BLaER1 (cell line): ENCODE results near the gene CDKAL1.
"Not testable (repeated sequence)": the region's sequence is repeated elsewhere in the genome, so short reads cannot be mapped to it uniquely, and the experiment has no call there.

Experiments used
- H3K27ac ChIP-seq: shearing (Covaris generic); formaldehyde crosslinking; 2 replicates; pipeline ENCODE4 v1.8.1; 2022
- H3K27me3 ChIP-seq: shearing (Covaris generic); formaldehyde crosslinking; 2 replicates; pipeline ENCODE4 v1.8.1; 2022
- H3K36me3 ChIP-seq: shearing (Covaris generic); formaldehyde crosslinking; 2 replicates; pipeline ENCODE4 v1.8.1; 2022
- H3K4me1 ChIP-seq: shearing (Covaris generic); formaldehyde crosslinking; 2 replicates; pipeline ENCODE4 v1.8.1; 2022
- H3K4me2 ChIP-seq: shearing (Covaris generic); formaldehyde crosslinking; 2 replicates; pipeline ENCODE4 v1.8.1; 2022
- H3K4me3 ChIP-seq: shearing (Covaris generic); formaldehyde crosslinking; 2 replicates; pipeline ENCODE4 v1.8.1; 2022
- H3K9ac ChIP-seq: shearing (Covaris generic); formaldehyde crosslinking; 2 replicates; pipeline ENCODE4 v1.8.1; 2022
- H3K9me3 ChIP-seq: shearing (Covaris generic); formaldehyde crosslinking; 2 replicates; pipeline ENCODE4 v1.8.1; 2022
- H4K20me1 ChIP-seq: shearing (Covaris generic); formaldehyde crosslinking; 2 replicates; pipeline ENCODE4 v1.8.1; 2022
- Cebpa-rat ChIP-seq: shearing (Covaris generic); IDR thresholded peaks from 2 replicates; pipeline ENCODE4 v1.8.1; 2022

CDKAL1 gene

DNA sequence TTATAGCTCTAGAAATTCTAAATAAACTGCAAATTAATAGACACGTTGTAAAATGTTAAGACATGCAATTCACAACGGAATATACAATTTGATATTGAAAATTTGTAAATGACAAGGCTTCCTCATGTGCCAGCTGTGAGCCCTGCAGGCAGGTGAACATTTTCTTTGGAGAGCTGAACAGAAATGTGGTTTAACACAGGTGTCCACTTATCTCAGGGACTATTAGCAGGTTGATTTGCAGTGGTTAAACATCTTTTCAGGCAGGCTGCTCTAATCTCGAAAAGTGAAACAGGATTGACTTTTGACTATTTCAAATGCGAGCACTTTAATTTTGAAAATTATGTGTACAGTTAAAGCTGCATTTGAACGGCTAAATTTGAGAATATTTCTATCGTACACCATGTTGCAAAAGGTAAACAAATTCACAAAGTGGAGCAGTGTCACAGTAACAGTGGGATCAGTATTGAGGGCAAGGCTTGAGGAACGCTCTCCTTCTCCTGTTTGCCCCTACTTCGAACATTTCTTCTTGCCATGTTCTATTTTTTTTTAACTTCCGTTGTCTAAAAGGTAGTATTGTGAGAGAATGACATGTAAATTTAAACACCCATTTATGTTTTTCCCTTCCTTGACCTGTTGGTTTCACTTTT, 210.8 kb downstream of the CDKAL1 start:
- TF ChIP-seq Cebpa-rat = no peak
- H3K9ac ChIP-seq = no peak overlapping the region
- peaks cover 13% of the 10 kb centered on the region for H3K36me3 ChIP-seq
- peaks cover 14% of the 10 kb centered on the region for H3K9me3 ChIP-seq
- H3K4me1 ChIP-seq = no peaks in the 10 kb centered on the region
- H3K4me3 ChIP-seq = no peak overlapping the region
- no peak overlapping the region for H3K4me2 ChIP-seq
- no peak overlapping the region for H3K27ac ChIP-seq
- no peaks in the 10 kb centered on the region for H4K20me1 ChIP-seq
- no peaks in the 10 kb centered on the region for H3K27me3 ChIP-seq

DNA sequence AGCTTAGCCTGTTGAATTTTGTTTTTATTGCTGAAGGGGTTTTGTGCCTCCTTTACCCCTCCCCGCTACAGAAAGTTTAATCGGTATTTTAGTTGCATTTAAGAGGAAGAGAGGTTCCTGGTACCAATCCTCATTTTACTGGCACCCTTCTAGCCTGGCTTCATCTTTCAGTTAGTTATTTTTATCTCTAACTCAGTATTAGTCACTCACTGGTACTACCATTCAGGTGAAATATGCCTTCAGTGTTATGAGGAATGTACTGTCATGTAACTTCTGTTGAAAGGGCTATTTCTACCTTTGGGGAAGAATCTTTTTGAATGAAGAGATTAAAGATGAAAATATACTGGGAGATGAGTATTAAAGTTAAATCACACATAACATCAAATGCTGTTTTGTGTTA, 211.8 kb downstream of the CDKAL1 start:
- H3K4me2 ChIP-seq = no peak overlapping the region
- no peak for TF ChIP-seq Cebpa-rat
- H3K27me3 ChIP-seq = no peaks in the 10 kb centered on the region
- H3K27ac ChIP-seq = no peak overlapping the region
- H3K9ac ChIP-seq = no peak overlapping the region
- peaks cover 10% of the 10 kb centered on the region for H3K36me3 ChIP-seq
- no peaks in the 10 kb centered on the region for H3K4me1 ChIP-seq
- H3K4me3 ChIP-seq = no peak overlapping the region
- H3K9me3 ChIP-seq = peaks cover 13% of the 10 kb centered on the region
- H4K20me1 ChIP-seq = no peaks in the 10 kb centered on the region

DNA sequence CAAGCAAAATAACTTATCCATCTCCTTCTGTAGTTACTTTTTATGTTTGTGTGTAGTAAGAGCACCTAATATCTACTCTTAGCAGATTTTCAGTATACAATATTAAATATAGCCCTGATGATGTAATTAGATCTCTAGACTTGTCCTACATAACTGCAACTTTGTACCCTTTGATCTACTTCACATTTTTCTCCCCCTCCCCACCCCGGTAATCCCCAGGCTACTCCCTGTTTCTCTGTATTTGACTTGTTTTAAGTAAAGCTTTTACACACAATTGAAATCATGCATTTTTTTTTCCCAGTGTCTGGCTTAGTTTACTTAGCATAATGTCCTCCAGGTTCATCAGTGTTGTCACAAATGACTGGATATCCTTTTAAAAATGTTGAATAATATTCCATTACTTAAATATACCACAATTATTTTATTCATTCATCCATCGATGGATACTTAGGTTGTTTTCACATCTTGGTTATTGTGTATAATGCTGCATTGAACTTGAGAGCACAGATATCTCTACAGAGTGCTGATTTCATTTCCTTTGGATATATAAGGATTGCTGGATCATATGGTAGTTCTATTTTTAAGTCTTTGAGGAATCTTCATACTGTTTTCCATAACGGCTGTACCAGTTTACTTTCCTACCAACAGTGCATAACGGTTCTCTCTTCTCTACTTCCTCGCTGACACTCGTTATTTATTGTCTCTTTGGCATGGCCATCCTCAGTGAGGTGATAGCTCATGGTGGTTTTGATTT, 212.7 kb downstream of the CDKAL1 start:
- no peaks in the 10 kb centered on the region for H4K20me1 ChIP-seq
- H3K4me2 ChIP-seq = no peak overlapping the region
- no peak overlapping the region for H3K9ac ChIP-seq
- H3K27me3 ChIP-seq = no peaks in the 10 kb centered on the region
- H3K9me3 ChIP-seq = peaks cover 7% of the 10 kb centered on the region
- no peak for TF ChIP-seq Cebpa-rat
- H3K36me3 ChIP-seq = peaks cover under 1% of the 10 kb centered on the region; the same call in 1 of the 2 replicates
- H3K4me1 ChIP-seq = no peaks in the 10 kb centered on the region
- no peak overlapping the region for H3K27ac ChIP-seq
- H3K4me3 ChIP-seq = no peak overlapping the region

- Histone ChIP-seq H3K4me2 (no peak overlapping the region), H3K27ac (no peak overlapping the region), H3K27me3 (no peaks in the 10 kb centered on the region), H3K36me3 (no peaks in the 10 kb centered on the region), H4K20me1 (no peaks in the 10 kb centered on the region), H3K4me1 (no peaks in the 10 kb centered on the region), H3K9me3 (peaks cover 7% of the 10 kb centered on the region), H3K9ac (no peak overlapping the region), H3K4me3 (no peak overlapping the region)
- no peak for TF ChIP-seq Cebpa-rat
Observed at GRCh38 chr6:20747991-20748390, 213.7 kb downstream of the CDKAL1 start.

DNA sequence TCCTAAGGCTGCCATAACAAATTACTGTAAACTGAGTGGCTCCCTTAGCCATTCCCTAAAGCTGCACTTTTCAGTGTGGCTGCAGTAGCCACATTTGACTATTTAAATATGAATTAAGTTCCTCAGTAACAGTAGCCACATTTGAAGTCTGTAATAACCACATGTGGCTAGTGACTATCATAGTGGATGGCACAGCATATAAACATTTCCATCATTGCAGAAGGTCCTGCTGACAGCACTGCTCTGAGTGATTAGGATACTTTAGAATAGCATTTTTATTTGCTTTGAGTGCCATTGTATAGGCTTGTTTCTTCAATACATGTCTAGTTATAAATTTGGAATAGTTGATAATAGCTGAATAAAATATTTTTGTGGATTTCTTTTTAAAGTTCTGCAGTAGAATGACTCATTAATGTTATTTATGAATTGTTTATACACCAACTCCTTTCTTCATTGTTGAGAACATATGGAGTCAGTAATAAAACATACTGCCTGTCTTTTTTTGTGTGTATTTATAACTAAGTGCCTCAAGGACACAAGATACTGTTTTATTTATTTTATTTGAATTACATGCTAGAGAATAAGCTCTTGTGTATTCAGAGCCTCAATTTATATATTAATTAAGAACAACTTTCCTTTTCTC, 217.2 kb downstream of the CDKAL1 start:
- Histone ChIP-seq H3K9ac (no peak overlapping the region), H3K4me1 (no peaks in the 10 kb centered on the region), H3K4me2 (no peak overlapping the region), H3K9me3 (peaks cover 18% of the 10 kb centered on the region), H3K4me3 (no peak overlapping the region), H3K36me3 (no peaks in the 10 kb centered on the region; the same call in 1 of the 2 replicates), H3K27me3 (no peaks in the 10 kb centered on the region), H4K20me1 (no peaks in the 10 kb centered on the region), H3K27ac (no peak overlapping the region)
- no peak for TF ChIP-seq Cebpa-rat

DNA sequence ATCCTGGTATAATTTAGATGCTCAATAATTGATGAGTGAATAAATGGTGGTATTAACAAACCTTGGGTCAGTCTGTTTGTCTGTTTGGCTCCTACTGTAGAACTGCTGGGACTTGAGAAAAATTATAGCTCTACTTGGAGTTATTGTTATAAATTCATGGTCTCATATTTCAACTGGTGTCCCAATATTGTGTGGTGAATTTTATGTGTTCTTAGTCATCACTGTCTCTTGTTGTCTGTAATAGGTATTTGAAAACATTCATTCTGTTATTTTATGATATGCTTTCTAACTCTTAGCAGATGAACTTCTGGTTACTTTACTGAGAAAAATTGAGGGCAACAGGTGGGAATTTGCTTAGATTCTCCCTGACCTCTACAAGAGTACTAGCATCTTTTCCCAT, 221.4 kb downstream of the CDKAL1 start:
- no peak overlapping the region for H3K9ac ChIP-seq
- H3K27ac ChIP-seq = no peak overlapping the region

GRCh38 chr6:20756584-20757147, 222.4 kb downstream of the CDKAL1 start:
- not testable (repeated sequence) for H3K4me2 ChIP-seq, H3K27ac ChIP-seq, H3K4me1 ChIP-seq, H3K9ac ChIP-seq, H4K20me1 ChIP-seq, H3K27me3 ChIP-seq, H3K4me3 ChIP-seq, H3K36me3 ChIP-seq
- peaks cover 11% of the 10 kb centered on the region; the same call in 1 of the 2 replicates for H3K9me3 ChIP-seq

More for the DNA sequence above, 221.4 kb downstream of the CDKAL1 start:
- Histone ChIP-seq H3K4me1 (no peaks in the 10 kb centered on the region), H3K36me3 (peaks cover 7% of the 10 kb centered on the region; the same call in 1 of the 2 replicates), H3K27me3 (no peaks in the 10 kb centered on the region), H3K4me3 (no peak overlapping the region), H3K4me2 (no peak overlapping the region), H4K20me1 (no peaks in the 10 kb centered on the region), H3K9me3 (peaks cover 11% of the 10 kb centered on the region; the same call in 1 of the 2 replicates)
- TF ChIP-seq Cebpa-rat = no peak

DNA sequence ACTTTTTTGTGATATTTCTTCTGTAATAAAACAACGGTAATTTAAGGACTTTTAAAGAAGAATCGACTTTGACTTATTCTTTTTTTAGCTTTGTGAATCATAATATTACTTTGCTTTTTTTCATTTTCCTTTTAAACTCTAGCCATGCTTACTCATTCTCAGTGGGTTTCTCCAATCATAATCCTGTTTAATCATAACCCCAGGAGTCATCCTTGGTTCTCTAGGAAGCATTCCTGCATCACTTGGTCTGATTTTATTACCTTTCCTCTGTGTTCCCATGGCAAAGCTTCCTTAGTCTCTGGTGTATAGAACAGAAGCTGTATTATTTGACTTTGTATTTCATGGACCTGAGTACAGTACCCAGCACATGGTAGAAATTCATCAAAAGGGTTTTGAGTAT, 223.5 kb downstream of the CDKAL1 start:
- TF ChIP-seq Cebpa-rat = no peak
- Histone ChIP-seq H3K4me3 (no peak overlapping the region), H3K4me1 (no peaks in the 10 kb centered on the region), H3K27me3 (no peaks in the 10 kb centered on the region), H3K4me2 (no peak overlapping the region), H4K20me1 (no peaks in the 10 kb centered on the region), H3K9ac (no peak overlapping the region), H3K9me3 (peaks cover 11% of the 10 kb centered on the region; the same call in 1 of the 2 replicates), H3K36me3 (peaks cover 7% of the 10 kb centered on the region; the same call in 1 of the 2 replicates), H3K27ac (no peak overlapping the region)

DNA sequence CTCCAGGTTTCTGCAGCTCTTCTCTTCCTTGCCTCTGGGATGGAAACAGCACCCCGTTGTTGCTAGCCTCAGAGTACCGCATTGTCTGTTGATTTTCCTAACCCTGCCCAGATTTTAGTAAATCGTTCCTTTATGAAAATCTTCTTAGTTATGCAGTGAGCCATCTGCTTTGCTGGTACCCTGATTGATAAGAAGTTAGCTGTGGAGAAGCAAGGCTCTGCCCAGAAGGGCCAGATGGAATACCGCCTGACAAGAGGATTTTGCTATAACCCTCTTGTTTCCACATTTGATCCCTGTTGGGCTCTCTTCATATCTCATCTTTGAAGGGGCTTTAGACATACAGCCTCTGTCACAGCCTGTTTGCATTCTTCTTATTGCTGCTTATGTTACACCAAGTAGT, 229.0 kb downstream of the CDKAL1 start:
- Histone ChIP-seq H4K20me1 (no peaks in the 10 kb centered on the region), H3K36me3 (peaks cover 7% of the 10 kb centered on the region; the same call in 1 of the 2 replicates), H3K27me3 (no peaks in the 10 kb centered on the region), H3K9me3 (no peaks in the 10 kb centered on the region), H3K4me3 (no peak overlapping the region), H3K4me2 (no peak overlapping the region), H3K27ac (no peak overlapping the region), H3K9ac (no peak overlapping the region), H3K4me1 (no peaks in the 10 kb centered on the region)
- TF ChIP-seq Cebpa-rat = no peak
